KBM-7 (cell line): Measurements from ENCODE around the gene RPS26.
"Not testable (repeated sequence)": the region's sequence is repeated elsewhere in the genome, so short reads cannot be mapped to it uniquely, and the experiment has no call there.

Experiments used
- DNase-seq: peaks from one replicate; pipeline ENCODE4 v3.0.0-alpha.2; 2015
- in situ Hi-C: fragments of 300-500 bp; cut with MboI; formaldehyde crosslinking; loops from 2 replicates; pipeline ENCODE4 v1.14.3; 2020; ENCODE audit warnings: low sequenced_read_pairs, low pct_unique_long_range_greater_than_20kb, mixed read lengths

RPS26 gene

DNA sequence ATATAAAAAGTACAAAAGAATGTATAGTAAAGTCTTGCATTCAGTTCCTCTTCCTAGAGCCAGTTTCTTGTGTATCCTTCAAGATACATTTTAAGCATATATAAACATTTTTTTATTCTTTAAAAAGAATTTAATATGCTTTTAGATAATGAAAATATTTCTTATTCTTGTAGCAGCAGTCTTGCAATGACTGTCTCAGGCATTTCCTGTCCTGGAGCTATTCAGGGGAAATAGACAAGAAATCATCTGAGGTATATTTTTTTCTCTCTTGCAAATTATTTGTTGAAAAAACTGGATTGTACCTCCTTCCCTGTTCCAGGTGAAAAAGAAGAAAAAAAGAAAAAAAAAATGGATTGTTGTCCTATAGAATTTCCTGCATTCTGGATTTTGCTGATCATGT, 21.3 kb downstream of the RPS26 start:
- in situ Hi-C loops = no loop called here
- no peak for DNase-seq

DNA sequence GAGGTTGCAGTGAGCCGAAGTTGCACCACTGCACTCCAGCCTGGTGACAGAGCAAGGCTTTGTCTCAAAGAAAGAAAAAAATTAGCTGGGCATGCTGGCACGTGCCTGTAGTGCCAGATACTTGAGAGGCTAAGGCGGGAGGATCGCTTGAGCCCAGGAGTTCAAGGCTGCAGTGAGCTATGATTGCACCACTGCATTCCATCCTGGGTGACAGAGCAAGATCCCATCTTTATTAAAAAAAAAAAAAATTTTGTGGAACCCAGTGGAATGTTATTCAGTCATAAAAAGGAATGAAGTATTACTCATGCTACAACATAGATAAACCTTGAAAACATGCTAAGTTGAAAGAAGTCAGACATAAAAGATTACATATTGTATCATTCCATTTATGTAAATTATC, 29.9 kb downstream of the RPS26 start:
- no peak for DNase-seq
- in situ Hi-C loops = no loop called here

DNA sequence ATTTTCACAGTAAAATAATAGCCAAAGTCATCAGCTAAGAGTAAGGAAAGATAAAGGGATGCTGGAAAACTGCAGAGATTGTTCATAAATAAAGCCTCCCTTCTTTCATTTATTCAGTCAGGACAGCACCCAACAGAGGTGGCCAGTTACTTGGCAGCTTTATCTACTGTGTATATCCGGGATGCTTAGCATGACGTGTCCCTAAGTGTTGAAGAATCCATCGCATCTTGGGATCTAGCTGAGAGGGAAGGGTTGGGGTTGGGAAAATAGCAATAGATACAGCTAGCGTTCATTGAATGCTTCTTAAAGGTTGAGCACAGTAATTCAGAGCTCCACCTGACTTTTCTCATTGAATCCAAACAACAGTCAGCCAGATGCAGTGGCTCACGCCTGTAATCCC, 32.7 kb downstream of the RPS26 start:
- in situ Hi-C loops = no loop called here
- DNase-seq = no peak

- in situ Hi-C loops, DNase-seq: not testable (repeated sequence)
These were observed 36.2 kb downstream of the RPS26 start for GRCh38 chr12:56077966-56078365.

DNA sequence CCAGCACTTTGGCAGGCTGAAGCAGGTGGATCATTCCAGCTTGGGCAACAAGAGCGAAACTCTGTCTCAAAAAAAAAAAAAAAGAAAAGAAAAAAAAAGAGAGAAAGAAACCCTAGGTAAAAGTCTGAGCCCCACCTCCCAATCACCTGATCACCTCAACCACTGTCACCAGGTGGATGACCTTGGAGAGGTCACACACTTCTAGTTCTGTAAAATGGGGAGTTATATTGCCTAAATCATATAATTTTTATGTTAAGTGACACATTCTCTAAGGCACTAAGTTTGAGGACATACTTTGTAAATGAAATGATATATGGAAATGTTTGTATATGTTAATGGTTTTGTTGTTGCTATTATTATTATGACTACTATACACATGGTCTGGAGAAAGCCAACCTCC, 36.7 kb downstream of the RPS26 start:
- in situ Hi-C loops = no loop called here
- no peak for DNase-seq

GRCh38 chr12:56078931-56079722, 37.4 kb downstream of the RPS26 start:
- in situ Hi-C loops = no loop called here
- DNase-seq = peak; percentile 87

DNA sequence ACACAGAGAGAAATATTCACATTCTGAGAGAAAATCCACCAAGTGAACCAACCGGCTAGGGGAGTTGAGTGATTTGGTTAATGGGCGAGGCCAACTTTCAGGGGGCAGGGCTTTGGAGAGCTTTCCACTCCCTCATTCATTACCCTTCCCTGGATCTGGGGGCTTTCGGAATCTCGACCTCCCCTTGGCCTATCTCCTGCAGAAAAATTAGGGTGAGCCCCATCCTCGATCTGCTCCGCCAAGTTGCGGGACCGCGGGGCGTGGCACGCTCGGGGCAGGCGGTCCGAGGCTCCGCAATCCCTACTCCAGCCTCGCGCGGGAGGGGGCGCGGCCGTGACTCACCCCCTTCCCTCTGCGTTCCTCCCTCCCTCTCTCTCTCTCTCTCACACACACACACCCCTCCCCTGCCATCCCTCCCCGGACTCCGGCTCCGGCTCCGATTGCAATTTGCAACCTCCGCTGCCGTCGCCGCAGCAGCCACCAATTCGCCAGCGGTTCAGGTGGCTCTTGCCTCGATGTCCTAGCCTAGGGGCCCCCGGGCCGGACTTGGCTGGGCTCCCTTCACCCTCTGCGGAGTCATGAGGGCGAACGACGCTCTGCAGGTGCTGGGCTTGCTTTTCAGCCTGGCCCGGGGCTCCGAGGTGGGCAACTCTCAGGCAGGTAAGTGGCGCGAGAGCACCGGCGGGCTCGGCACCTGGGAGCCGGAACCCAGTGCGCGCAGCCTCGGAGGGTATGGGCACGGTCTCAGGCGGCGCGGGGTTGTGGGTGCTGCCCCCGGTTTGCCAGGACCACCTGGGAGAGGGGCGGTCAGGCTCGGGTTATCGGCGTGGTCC, 38.2 kb downstream of the RPS26 start, which contains the start of gene ERBB3:
Gene ERBB3 (plus strand): TSS at position 443 of the 833 bp plus-strand sequence. CDS start 136 bp downstream, at position 579.
- DNase-seq = peak; percentile 86
- in situ Hi-C loops = no loop called here

DNA sequence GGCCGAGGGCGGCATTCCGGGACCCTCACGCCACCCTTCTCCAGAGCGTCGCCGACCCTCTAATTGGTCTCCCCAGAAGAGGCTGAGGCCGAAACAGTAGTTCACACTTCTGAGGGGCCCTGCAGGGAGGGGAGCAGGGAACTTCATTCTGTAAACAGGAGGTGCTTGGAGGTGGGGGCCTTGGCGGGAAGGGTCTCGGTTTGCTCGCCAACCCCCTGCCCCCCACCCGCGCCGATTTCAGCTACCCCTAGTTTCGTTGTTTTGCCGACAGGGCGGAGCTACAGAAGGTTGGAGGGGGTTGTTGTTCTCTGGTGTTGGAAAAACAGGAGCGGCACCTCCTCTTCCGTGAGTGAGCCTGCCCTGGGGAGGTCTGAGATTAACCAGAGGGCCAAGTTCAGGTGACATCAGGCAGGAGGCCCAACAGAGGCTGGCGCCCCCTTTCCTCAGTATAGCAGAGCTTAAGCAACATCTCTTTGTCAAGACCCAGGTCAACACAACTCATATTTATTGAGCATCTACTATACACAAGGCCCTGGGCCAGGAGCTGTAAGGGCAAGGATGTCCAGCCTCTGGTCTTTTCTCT, 38.9 kb downstream of the RPS26 start:
- no peak for DNase-seq
- in situ Hi-C loops = no loop called here

DNA sequence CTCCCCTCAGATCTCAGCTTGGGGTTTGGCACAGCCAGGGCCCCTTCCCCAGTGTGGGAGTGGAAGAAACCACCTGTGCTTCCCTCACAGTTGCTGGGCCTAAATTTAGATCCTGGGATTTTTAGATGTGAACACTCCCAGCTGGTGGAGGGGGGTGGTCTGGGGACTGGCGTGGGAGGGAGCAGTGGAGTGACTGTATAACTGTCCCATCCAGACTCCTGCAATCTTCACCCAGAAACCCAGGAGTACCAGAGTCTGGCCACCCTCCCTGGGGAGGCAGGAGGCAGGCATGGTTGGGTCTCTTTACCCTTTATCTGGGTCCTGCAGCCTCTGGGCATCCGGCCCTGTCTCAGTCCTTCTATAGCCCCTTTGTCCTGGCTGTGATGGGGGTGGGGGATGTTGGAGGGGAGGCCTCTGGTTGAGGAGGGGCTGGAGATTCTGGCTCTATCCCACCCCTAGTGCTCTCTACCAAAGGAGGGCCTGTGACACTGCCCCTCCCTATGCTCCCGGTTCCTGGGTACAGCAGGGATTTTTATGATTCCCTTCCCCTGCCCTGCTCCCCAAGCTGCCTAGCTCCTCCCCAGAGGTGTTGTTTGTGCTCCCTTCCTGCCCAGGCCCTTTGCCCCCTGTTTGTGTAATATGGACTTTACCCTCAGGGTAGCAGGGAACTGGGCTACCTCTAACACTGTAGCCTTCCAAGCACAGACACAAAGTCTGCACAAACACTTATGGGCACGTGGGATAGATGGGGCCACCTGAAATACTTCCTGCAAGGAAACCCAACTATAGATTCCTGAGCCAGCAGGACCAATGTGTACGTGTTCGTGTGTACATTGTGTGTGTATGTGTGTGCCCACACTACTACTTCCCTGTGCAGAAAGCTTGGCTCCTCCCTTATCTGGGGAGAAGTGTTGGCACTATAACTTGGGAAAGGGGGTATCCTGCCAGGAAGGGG, 40.0 kb downstream of the RPS26 start:
- DNase-seq = no peak
- in situ Hi-C loops = no loop called here

GRCh38 chr12:56082382-56082781, 40.7 kb downstream of the RPS26 start:
- DNase-seq = no peak
- in situ Hi-C loops = no loop called here

DNA sequence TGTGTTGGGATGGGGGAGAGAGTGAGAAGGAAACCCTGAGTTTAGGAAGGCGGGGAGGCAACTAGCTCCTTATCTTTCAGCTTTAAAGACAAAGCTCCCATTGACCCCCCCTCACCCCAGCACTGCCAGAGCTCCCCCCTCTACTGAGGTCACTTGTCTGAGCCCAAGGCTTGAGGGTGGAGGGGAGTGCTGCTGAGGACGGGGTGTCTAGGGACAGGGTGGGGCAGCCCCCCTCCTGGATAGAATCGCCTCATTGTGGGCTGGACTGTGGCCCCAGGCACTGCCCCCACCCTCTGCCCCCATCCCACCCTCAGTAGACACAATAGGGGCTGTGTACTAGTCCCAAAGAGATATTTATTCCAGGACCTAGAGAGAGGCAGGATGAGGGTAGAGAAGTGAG, 41.2 kb downstream of the RPS26 start:
- in situ Hi-C loops = no loop called here
- no peak for DNase-seq

GRCh38 chr12:56084958-56085543, 43.3 kb downstream of the RPS26 start:
- in situ Hi-C loops = no loop called here
- peak; percentile 57 for DNase-seq

- in situ Hi-C loops = no loop called here
- DNase-seq = no peak
These were observed 44.4 kb downstream of the RPS26 start for GRCh38 chr12:56086096-56086495.

DNA sequence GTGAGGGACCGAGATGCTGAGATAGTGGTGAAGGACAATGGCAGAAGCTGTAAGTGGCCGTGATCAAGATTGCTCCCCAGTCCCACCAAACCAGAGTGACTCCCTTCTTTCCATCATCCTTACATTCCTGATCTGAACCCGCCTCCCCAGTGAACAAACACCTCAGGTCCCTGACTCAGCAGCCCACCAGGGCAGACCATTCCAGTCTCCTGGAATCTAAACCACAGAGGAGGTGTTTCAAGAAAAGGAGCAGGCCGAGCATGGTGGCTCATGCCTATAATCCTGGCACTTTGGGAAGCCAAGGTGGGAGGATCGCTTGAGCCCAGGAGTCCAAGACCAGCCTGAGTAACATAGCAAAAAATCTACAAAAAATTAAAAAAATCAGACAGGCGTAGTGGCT, 44.9 kb downstream of the RPS26 start:
- DNase-seq = no peak
- in situ Hi-C loops = no loop called here

DNA sequence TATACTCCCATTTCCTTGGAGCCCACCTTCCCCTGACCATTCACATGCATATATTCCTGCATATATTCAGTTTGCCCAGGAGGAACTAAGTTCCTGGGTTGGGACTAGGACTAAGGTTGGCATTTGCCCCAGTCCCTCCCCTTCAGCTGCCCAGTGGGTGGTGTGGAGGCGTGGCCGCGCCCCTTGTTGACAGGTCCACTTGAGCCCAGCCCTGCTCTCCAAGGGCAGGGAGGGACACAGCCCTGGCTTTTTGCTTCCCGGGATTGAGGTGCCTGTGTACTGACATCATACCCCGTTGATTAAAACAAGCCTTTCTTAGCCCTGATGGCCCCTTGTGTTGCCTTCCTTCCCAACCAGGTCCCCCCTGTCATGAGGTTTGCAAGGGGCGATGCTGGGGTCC, 45.5 kb downstream of the RPS26 start:
- in situ Hi-C loops = no loop called here
- DNase-seq = no peak
